ENCODE measurements around the gene BPIFB2.

- TF ChIP-seq EP300 (conservative IDR thresholded peaks at IDR 0.05; ENCODE audit: poor library complexity, severe bottlenecking) (no peak), REST (IDR thresholded peaks at IDR 0.05; ENCODE audit: borderline replicate concordance) (no peak), CTCF (IDR thresholded peaks at IDR 0.05; ENCODE audit: poor library complexity, severe bottlenecking) (no peak), EZH2 (IDR thresholded peaks at IDR 0.05; ENCODE audit: borderline replicate concordance, insufficient read depth, low read length, poor library complexity, severe bottlenecking) (no peak), MXI1 (conservative IDR thresholded peaks at IDR 0.05; ENCODE audit: poor library complexity, severe bottlenecking) (no peak), POLR2AphosphoS5 (IDR thresholded peaks at IDR 0.05) (no peak), TAF1 (IDR thresholded peaks at IDR 0.05; ENCODE audit: low read depth) (no peak)
Observed at GRCh38 chr20:32971703-32972161, 35.8 kb upstream of the BPIFB2 start.

All from neural cell (in vitro differentiated cells).